PFSK-1 (cell line): ENCODE data around the gene TIMM10.

Experiments used
- FOXP2 ChIP-seq: optimal IDR thresholded peaks from 2 replicates; pipeline ENCODE3; 2011; ENCODE audit warnings: borderline replicate concordance, control low read depth, inconsistent platforms; ENCODE audit not compliant: insufficient read depth; ENCODE audit errors: extremely low read length, extremely low read depth
- POLR2AphosphoS5 ChIP-seq: IDR thresholded peaks from 2 replicates; pipeline ENCODE4 v1.6.1; 2012; ENCODE audit warnings: low read depth, mild to moderate bottlenecking, control low read depth, low read length, moderate library complexity
- REST ChIP-seq, 2 experiments: IDR thresholded peaks; 2 replicates each; pipeline versions ENCODE4 v1.6.1 to v1.8.0; 2011 to 2012; ENCODE audit warnings: low read depth in 2 of 2, low read length in 2 of 2, control low read depth in 1 of 2, inconsistent platforms in 1 of 2, mild to moderate bottlenecking in 1 of 2, moderate library complexity in 1 of 2; ENCODE audit not compliant: insufficient read depth in 1 of 2
- SIN3A ChIP-seq: IDR thresholded peaks from 2 replicates; pipeline ENCODE4 v1.6.1; 2012; ENCODE audit warnings: mild to moderate bottlenecking, low read length, moderate library complexity, borderline replicate concordance; ENCODE audit not compliant: insufficient read depth
- TAF1 ChIP-seq: IDR thresholded peaks from 2 replicates; pipeline ENCODE4 v1.6.1; 2012; ENCODE audit warnings: low read length, control low read depth, borderline replicate concordance; ENCODE audit not compliant: insufficient read depth

Gene TIMM10

GRCh38 chr11:57498540-57498939 is 32.0 kb downstream of the TIMM10 start:
- no peak for TF ChIP-seq POLR2AphosphoS5

GRCh38 chr11:57497303-57498247 is 33.0 kb downstream of the TIMM10 start:
- no peak for TF ChIP-seq FOXP2
- no peak for TF ChIP-seq SIN3A
- TF ChIP-seq POLR2AphosphoS5 = no peak
- no peak for TF ChIP-seq REST (IDR thresholded peaks at IDR 0.05; ENCODE audit: insufficient read depth in 1 of 2, low read depth in 2 of 2, low read length in 2 of 2)
- no peak for TF ChIP-seq TAF1

DNA sequence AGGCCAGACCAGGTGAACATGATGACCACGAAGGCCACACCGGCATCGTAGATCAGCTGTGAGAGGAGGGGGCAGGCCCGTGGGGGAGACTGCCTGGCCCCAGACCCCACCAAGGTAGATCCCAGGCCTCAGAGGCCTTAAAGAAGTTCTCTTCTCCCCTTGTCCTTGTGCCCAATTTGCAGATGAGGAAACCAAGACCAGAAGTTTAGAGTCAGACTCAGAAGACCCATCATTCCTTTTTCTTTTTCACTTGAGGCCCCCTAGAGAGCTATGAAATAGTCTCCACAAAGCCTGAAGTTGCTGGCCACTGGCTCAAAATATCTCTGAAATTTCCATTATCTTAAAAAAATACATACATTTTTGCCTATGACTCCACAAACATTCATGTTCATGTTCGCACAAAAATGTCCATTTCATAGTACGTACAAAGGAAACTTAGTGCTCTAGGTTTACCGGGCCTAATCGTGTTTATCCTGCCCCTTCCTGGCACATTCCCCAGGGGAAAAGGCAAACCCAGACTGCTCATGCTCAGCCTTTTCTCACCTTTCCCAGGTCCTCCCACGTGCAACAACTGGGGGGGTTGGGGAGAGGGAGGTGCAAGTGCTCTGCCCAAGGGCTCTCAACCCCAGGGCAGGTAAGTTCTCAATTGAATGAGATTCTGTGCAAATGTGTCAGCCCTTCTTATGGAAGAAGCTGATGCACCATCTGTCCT is 34.3 kb downstream of the TIMM10 start:
- TF ChIP-seq SIN3A (no peak), FOXP2 (no peak), POLR2AphosphoS5 (no peak), TAF1 (no peak), REST (IDR thresholded peaks at IDR 0.05; ENCODE audit: insufficient read depth in 1 of 2, low read depth in 2 of 2, low read length in 2 of 2) (no peak)

GRCh38 chr11:57493507-57494503 is 36.7 kb downstream of the TIMM10 start:
- TF ChIP-seq FOXP2 (peak; percentile 24), REST (IDR thresholded peaks at IDR 0.05; ENCODE audit: insufficient read depth in 1 of 2, low read depth in 2 of 2, low read length in 2 of 2) (no peak), SIN3A (no peak), TAF1 (no peak), POLR2AphosphoS5 (0 out of 2 replicates have a peak, but pooled peaks have one; percentile 21)
